Nephron progenitor cell (in vitro differentiated cells): ENCODE measurements around the gene DESI1.
"Not testable (repeated sequence)": the region's sequence is repeated elsewhere in the genome, so short reads cannot be mapped to it uniquely, and the experiment has no call there.

Experiments
- DNase-seq: peaks from one replicate; pipeline ENCODE4 v3.0.0; 2021
- H3K27ac Mint-ChIP-seq: 2 replicates; pipeline ENCODE4 v1.8.0; 2021; ENCODE audit warnings: mild to moderate bottlenecking, moderate library complexity, mixed read lengths
- H3K27me3 Mint-ChIP-seq: 2 replicates; pipeline ENCODE4 v1.8.0; 2021; ENCODE audit warnings: mild to moderate bottlenecking, low read depth, mixed read lengths; ENCODE audit not compliant: poor library complexity
- H3K36me3 Mint-ChIP-seq: 2 replicates; pipeline ENCODE4 v1.8.0; 2021; ENCODE audit warnings: low read depth, mixed read lengths
- H3K4me1 Mint-ChIP-seq: 2 replicates; pipeline ENCODE4 v1.8.0; 2021; ENCODE audit warnings: mixed read lengths
- H3K4me3 Mint-ChIP-seq: 2 replicates; pipeline ENCODE4 v1.8.0; 2021; ENCODE audit warnings: mild to moderate bottlenecking, moderate library complexity, mixed read lengths
- H3K9me3 Mint-ChIP-seq: 2 replicates; pipeline ENCODE4 v1.8.0; 2021; ENCODE audit warnings: mild to moderate bottlenecking, moderate library complexity, mixed read lengths
- TF ChIP-seq, protein P1 (sequence below): fragments of 200-600 bp; sonication (generic); IDR thresholded peaks from 2 replicates; pipeline ENCODE4 v1.5.0; 2021; ENCODE audit warnings: antibody characterized with exemption

The DESI1 gene

GRCh38 chr22:41641854-41642253 is 21.0 kb upstream of the DESI1 start:
- TF ChIP-seq, protein P1, sequence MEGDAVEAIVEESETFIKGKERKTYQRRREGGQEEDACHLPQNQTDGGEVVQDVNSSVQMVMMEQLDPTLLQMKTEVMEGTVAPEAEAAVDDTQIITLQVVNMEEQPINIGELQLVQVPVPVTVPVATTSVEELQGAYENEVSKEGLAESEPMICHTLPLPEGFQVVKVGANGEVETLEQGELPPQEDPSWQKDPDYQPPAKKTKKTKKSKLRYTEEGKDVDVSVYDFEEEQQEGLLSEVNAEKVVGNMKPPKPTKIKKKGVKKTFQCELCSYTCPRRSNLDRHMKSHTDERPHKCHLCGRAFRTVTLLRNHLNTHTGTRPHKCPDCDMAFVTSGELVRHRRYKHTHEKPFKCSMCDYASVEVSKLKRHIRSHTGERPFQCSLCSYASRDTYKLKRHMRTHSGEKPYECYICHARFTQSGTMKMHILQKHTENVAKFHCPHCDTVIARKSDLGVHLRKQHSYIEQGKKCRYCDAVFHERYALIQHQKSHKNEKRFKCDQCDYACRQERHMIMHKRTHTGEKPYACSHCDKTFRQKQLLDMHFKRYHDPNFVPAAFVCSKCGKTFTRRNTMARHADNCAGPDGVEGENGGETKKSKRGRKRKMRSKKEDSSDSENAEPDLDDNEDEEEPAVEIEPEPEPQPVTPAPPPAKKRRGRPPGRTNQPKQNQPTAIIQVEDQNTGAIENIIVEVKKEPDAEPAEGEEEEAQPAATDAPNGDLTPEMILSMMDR: no peak
- H3K4me1 Mint-ChIP-seq: no peaks in the 10 kb centered on the region

GRCh38 chr22:41638748-41639147 is 17.9 kb upstream of the DESI1 start:
- Mint-ChIP-seq H3K27me3 (no peaks in the 10 kb centered on the region), H3K27ac (no peak overlapping the region), H3K4me1 (no peaks in the 10 kb centered on the region), H3K4me3 (no peak overlapping the region), H3K9me3 (no peaks in the 10 kb centered on the region), H3K36me3 (peaks cover 79% of the 10 kb centered on the region)
- no peak for DNase-seq
- TF ChIP-seq, protein P1: no peak

More at GRCh38 chr22:41641854-41642253, 21.0 kb upstream of the DESI1 start:
- Mint-ChIP-seq H3K4me3 (no peak overlapping the region), H3K9me3 (no peaks in the 10 kb centered on the region), H3K27me3 (no peaks in the 10 kb centered on the region), H3K36me3 (peaks cover 80% of the 10 kb centered on the region), H3K27ac (no peak overlapping the region)
- DNase-seq: no peak

DNA sequence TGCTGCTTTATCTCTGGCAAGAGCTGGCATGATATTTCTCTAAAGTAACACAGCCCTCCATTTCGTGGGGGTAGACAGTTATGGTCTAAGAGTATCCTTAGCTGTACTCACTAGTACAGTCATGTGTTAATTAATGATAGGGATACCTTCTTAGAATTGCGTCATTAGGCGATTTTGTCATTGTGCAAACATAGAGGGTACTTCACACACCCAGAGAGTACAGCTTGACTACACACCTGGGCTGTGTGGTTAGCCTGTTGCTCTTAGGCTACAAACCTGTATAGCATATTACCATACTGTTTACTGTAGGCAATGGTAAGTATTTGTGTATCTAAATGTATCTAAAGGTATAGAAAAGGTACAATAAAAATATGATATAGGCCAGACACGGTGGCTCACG is 17.3 kb upstream of the DESI1 start:
- no peaks in the 10 kb centered on the region for H3K27me3 Mint-ChIP-seq
- no peak overlapping the region for H3K4me3 Mint-ChIP-seq
- DNase-seq: no peak
- TF ChIP-seq, protein P1: no peak
- peaks cover 4% of the 10 kb centered on the region for H3K9me3 Mint-ChIP-seq
- no peak overlapping the region for H3K27ac Mint-ChIP-seq
- no peaks in the 10 kb centered on the region for H3K4me1 Mint-ChIP-seq
- H3K36me3 Mint-ChIP-seq: peaks cover 85% of the 10 kb centered on the region

DNA sequence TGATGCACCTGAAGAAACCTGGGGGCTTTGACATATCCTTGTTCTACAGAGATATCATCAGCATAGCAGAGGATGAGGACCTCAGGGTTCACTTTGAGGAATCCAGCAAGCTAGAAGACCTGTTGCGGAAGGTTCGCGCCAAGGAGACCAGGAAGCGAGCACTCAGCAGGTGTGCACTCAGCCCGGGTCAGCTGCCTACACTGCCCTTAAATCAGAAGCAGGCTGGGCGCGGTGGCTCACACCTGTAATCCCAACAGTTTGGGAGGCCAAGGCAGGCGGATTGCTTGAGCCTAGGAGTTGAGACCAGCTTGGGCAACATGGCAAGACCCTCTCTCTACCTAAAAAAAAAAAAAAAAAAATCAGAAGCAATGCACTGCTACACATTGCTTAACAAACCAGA is 16.8 kb upstream of the DESI1 start:
- H3K36me3 Mint-ChIP-seq: peaks cover 85% of the 10 kb centered on the region
- not testable (repeated sequence) for H3K4me1 Mint-ChIP-seq, H3K27me3 Mint-ChIP-seq, DNase-seq, H3K4me3 Mint-ChIP-seq, H3K9me3 Mint-ChIP-seq, H3K27ac Mint-ChIP-seq

- TF ChIP-seq, protein P1: no peak
- Mint-ChIP-seq H3K4me1 (no peaks in the 10 kb centered on the region), H3K4me3 (no peak overlapping the region), H3K27ac (no peak overlapping the region), H3K9me3 (peaks cover 13% of the 10 kb centered on the region), H3K27me3 (no peaks in the 10 kb centered on the region), H3K36me3 (peaks cover 84% of the 10 kb centered on the region)
- no peak for DNase-seq
These were observed 15.6 kb upstream of the DESI1 start for GRCh38 chr22:41636467-41636866.

GRCh38 chr22:41634610-41635009 is 13.8 kb upstream of the DESI1 start:
- H3K27ac Mint-ChIP-seq, H3K27me3 Mint-ChIP-seq, DNase-seq, H3K4me1 Mint-ChIP-seq, H3K4me3 Mint-ChIP-seq: not testable (repeated sequence)
- peaks cover 24% of the 10 kb centered on the region for H3K9me3 Mint-ChIP-seq
- H3K36me3 Mint-ChIP-seq: peaks cover 78% of the 10 kb centered on the region

DNA sequence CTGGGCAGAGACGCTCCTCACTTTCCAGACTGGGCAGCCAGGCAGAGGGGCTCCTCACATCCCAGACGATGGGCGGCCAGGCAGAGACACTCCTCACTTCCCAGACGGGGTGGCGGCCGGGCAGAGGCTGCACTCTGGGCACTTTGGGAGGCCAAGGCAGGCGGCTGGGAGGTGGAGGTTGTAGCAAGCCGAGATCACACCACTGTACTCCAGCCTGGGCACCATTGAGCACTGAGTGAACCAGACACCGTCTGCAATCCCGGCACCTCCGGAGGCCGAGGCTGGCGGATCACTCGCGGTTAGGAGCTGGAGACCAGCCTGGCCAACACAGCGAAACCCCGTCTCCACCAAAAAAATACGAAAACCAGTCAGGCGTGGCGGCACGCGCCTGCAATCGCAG is 10.8 kb upstream of the DESI1 start:
- peaks cover 45% of the 10 kb centered on the region for H3K9me3 Mint-ChIP-seq
- not testable (repeated sequence) for H3K4me3 Mint-ChIP-seq, DNase-seq, H3K27ac Mint-ChIP-seq, H3K27me3 Mint-ChIP-seq, H3K4me1 Mint-ChIP-seq
- H3K36me3 Mint-ChIP-seq: peaks cover 90% of the 10 kb centered on the region

- not testable (repeated sequence) for H3K27me3 Mint-ChIP-seq, H3K27ac Mint-ChIP-seq, DNase-seq, H3K4me3 Mint-ChIP-seq, H3K4me1 Mint-ChIP-seq
- H3K9me3 Mint-ChIP-seq: peaks cover 45% of the 10 kb centered on the region
- H3K36me3 Mint-ChIP-seq: peaks cover 85% of the 10 kb centered on the region
These were observed 10.3 kb upstream of the DESI1 start for GRCh38 chr22:41631115-41631514.
